Tibial nerve (tissue), 4 donors: ENCODE results near the gene MAML3. TPM values are rescaled to one million over a fixed set of nuclear protein-coding genes. Genes with fewer than 3 reads are reported as not detected.

Experiments
- DNase-seq, 2 donors: peaks; one replicate each; pipeline ENCODE4 v3.0.0-alpha.2; 2019; ENCODE audit warnings: low spot score in 2 of 2
- H3K27ac ChIP-seq, 4 donors: fragments of 200-600 bp; sonication (generic) in 3 of 4; one replicate each; pipeline ENCODE4 v1.5.1; 2017 to 2019; ENCODE audit warnings: mild to moderate bottlenecking in 1 of 4
- H3K27me3 ChIP-seq, 2 donors: fragments of 200-600 bp; sonication (generic) in 1 of 2; one replicate each; pipeline versions ENCODE4 v1.5.1 to v1.6.0; 2017 to 2019
- H3K36me3 ChIP-seq, 3 donors: fragments of 200-600 bp; sonication (generic); one replicate each; pipeline ENCODE4 v1.5.1; 2018 to 2019
- H3K4me1 ChIP-seq, 4 donors: fragments of 200-600 bp; sonication (generic) in 3 of 4; one replicate each; pipeline ENCODE4 v1.5.1; 2017 to 2019
- H3K4me3 ChIP-seq, 4 donors: fragments of 200-600 bp; sonication (generic) in 3 of 4; one replicate each; pipeline ENCODE4 v1.5.1; 2017 to 2019; ENCODE audit warnings: mild to moderate bottlenecking in 1 of 4, moderate library complexity in 1 of 4
- H3K9me3 ChIP-seq, 4 donors: fragments of 200-600 bp; sonication (generic) in 3 of 4; one replicate each; pipeline ENCODE4 v1.5.1; 2017 to 2019
- CTCF ChIP-seq, 5 experiments: fragments of 200-600 bp in 3 of 5; fragments of 450-650 bp in 2 of 5; sonication (generic) in 3 of 5; IDR thresholded peaks; one replicate each; pipeline ENCODE4 v1.5.1; 2016 to 2019; ENCODE audit warnings: antibody characterized with exemption in 5 of 5, mild to moderate bottlenecking in 3 of 5, moderate library complexity in 2 of 5
- EP300 ChIP-seq, 2 donors: sonication (generic); formaldehyde crosslinking; IDR thresholded peaks; one replicate each; pipeline ENCODE4 v1.6.1; 2017; ENCODE audit warnings: antibody characterized with exemption in 2 of 2, mild to moderate bottlenecking in 1 of 2
- POLR2A ChIP-seq, 2 donors: fragments of 450-650 bp; IDR thresholded peaks; one replicate each; pipeline ENCODE4 v1.6.1; 2017; ENCODE audit warnings: antibody characterized with exemption in 2 of 2, mild to moderate bottlenecking in 2 of 2, moderate library complexity in 2 of 2
- WGBS, 2 donors: methylation state at CpG; one replicate each; pipeline ENCODE4 v1.1.5; 2018; 5-methylcytosine and 5-hydroxymethylcytosine counted together
- total RNA-seq, 4 donors: library from RNA; depleted of rRNA; stranded (reverse); fragments of >200 nt; gene quantifications; one replicate each; pipeline ENCODE4 v1.1.0, GENCODE V29; 2016

The MAML3 gene
- total RNA-seq, 4 donors from 2014 or later, result 8.6 to 10.5 (median 9.4) TPM

GRCh38 chr4:140117947-140118346 lies 36.0 kb downstream of the MAML3 start:
- Histone ChIP-seq H3K4me3 (no peak overlapping the region), H3K9me3 (no peaks in the 10 kb centered on the region), H3K27ac (no peak overlapping the region), H3K4me1 (peaks cover 0 to 8% (median 0%) of the 10 kb centered on the region in 4 donors), H3K36me3 (no peaks in the 10 kb centered on the region), H3K27me3 (no peaks in the 10 kb centered on the region)
- TF ChIP-seq POLR2A (IDR thresholded peaks at IDR 0.05), result no peak
- TF ChIP-seq EP300 (IDR thresholded peaks at IDR 0.05), result no peak
- no peak for TF ChIP-seq CTCF (IDR thresholded peaks at IDR 0.05)
- no peak for DNase-seq
- 92 to 93% methylated on average over 5 of the region's 5 CpGs for WGBS, 2 donors

- TF ChIP-seq POLR2A (IDR thresholded peaks at IDR 0.05) (no peak), CTCF (IDR thresholded peaks at IDR 0.05) (no peak), EP300 (IDR thresholded peaks at IDR 0.05) (no peak)
These were observed 37.4 kb downstream of the MAML3 start for GRCh38 chr4:140116442-140117104.

GRCh38 chr4:140115140-140115539 lies 38.8 kb downstream of the MAML3 start:
- TF ChIP-seq POLR2A (IDR thresholded peaks at IDR 0.05) (no peak), EP300 (IDR thresholded peaks at IDR 0.05) (no peak)
- DNase-seq, result no peak
- no peaks in the 10 kb centered on the region for H3K27me3 ChIP-seq
- peaks cover 0 to 8% (median 0%) of the 10 kb centered on the region in 4 donors for H3K4me1 ChIP-seq
- H3K4me3 ChIP-seq, result no peak overlapping the region
- H3K9me3 ChIP-seq, result no peaks in the 10 kb centered on the region
- no peaks in the 10 kb centered on the region for H3K36me3 ChIP-seq
- no peak overlapping the region for H3K27ac ChIP-seq

More at GRCh38 chr4:140116442-140117104, 37.4 kb downstream of the MAML3 start:
- DNase-seq, result no peak
- H3K36me3 ChIP-seq, result no peaks in the 10 kb centered on the region
- peaks cover 0 to 8% (median 0%) of the 10 kb centered on the region in 4 donors for H3K4me1 ChIP-seq
- H3K9me3 ChIP-seq, result no peaks in the 10 kb centered on the region
- no peak overlapping the region for H3K4me3 ChIP-seq
- WGBS, 2 donors, result 52 to 64% methylated on average over 4 of the region's 4 CpGs
- H3K27ac ChIP-seq, result no peak overlapping the region
- no peaks in the 10 kb centered on the region for H3K27me3 ChIP-seq

GRCh38 chr4:140113653-140114052 lies 40.3 kb downstream of the MAML3 start:
- no peaks in the 10 kb centered on the region for H3K9me3 ChIP-seq
- H3K4me3 ChIP-seq, result no peak overlapping the region
- no peak for DNase-seq
- TF ChIP-seq CTCF (IDR thresholded peaks at IDR 0.05), result no peak
- no peak for TF ChIP-seq POLR2A (IDR thresholded peaks at IDR 0.05)
- no peak for TF ChIP-seq EP300 (IDR thresholded peaks at IDR 0.05)
- 85 to 89% methylated on average over 2 of the region's 2 CpGs for WGBS, 2 donors
- no peaks in the 10 kb centered on the region for H3K36me3 ChIP-seq
- no peak overlapping the region for H3K27ac ChIP-seq
- peaks cover 0 to 8% (median 0%) of the 10 kb centered on the region in 4 donors for H3K4me1 ChIP-seq
- no peaks in the 10 kb centered on the region for H3K27me3 ChIP-seq

- Histone ChIP-seq H3K4me3 (no peak overlapping the region), H3K27ac (no peak overlapping the region), H3K27me3 (no peaks in the 10 kb centered on the region), H3K36me3 (no peaks in the 10 kb centered on the region), H3K9me3 (no peaks in the 10 kb centered on the region), H3K4me1 (peaks cover 0 to 8% (median 0%) of the 10 kb centered on the region in 4 donors)
- WGBS, 2 donors, result 56 to 66% methylated on average over 2 of the region's 2 CpGs
- TF ChIP-seq POLR2A (IDR thresholded peaks at IDR 0.05) (no peak), CTCF (IDR thresholded peaks at IDR 0.05) (no peak), EP300 (IDR thresholded peaks at IDR 0.05) (no peak)
- DNase-seq, result no peak
These were observed 41.4 kb downstream of the MAML3 start for GRCh38 chr4:140112576-140112975.
